ENCODE data around the gene CSMD2.

DNA sequence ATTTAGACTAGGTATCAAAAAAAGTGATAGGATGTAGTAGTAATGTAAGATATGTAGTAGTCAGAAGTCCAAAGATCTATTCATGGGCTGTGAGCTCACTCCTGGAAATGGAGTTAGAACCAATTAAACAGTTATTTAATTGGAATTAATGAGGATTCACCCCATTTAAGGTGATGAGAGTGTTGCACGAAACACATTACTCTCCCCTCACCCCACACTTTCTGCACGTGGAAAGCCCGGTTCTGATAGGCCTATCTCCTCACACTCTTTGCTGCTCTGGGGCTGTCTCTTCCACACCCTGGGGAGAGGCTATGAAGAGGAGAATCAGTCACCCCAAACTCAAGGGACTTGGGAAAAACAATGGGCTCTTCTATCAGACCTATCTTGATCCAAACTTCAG, 174.7 kb downstream of the CSMD2 start:
- TF ChIP-seq CTCF (IDR thresholded peaks at IDR 0.05; ENCODE audit: borderline replicate concordance, extremely low read depth, low read length, poor library complexity, severe bottlenecking), result no peak
- TF ChIP-seq EZH2 (IDR thresholded peaks at IDR 0.05; ENCODE audit: borderline replicate concordance, low read depth, low read length, severe bottlenecking), result no peak
